H1 (cell line): ENCODE data around the gene FGGY. TPM values are rescaled to one million over a fixed set of nuclear protein-coding genes. Genes with fewer than 3 reads are reported as not detected.

Experiments
- polyA plus RNA-seq, 7 experiments: library from polyadenylated mRNA; depleted of rRNA in 3 of 7; stranded (reverse) in 5 of 7; unstranded in 2 of 7; fragments of >200 nt in 5 of 7; fragments of 200-250 nt in 2 of 7; gene quantifications; 1 replicate in 5 of 7; 2 replicates in 1 of 7; 4 replicates in 1 of 7; pipeline versions ENCODE4 v1.2.1 to v1.2.3, GENCODE V29; 2011 to 2013; ENCODE audit warnings: missing spikeins in 2 of 7, mixed read lengths in 2 of 7
- total RNA-seq: library from RNA; stranded (reverse); fragmentation: NEBNext Ultra II Directional; extraction: Animal tissue kit (Norgen Biotek cat#: 25700); gene quantifications from 2 replicates; pipeline ENCODE4 v1.2.1, GENCODE V29; 2021
- TF ChIP-seq, protein P1 (sequence below): IDR thresholded peaks from 2 replicates; pipeline ENCODE4 v1.6.1; 2011; ENCODE audit warnings: low read depth, mild to moderate bottlenecking, low read length; ENCODE audit not compliant: insufficient read depth

Gene FGGY
- total and polyA plus RNA-seq, 2 of the 8 experiments (the other 6 are each of a cell fraction or from before 2014, with no cell fraction given), result 10.3 to 12.5 TPM

DNA sequence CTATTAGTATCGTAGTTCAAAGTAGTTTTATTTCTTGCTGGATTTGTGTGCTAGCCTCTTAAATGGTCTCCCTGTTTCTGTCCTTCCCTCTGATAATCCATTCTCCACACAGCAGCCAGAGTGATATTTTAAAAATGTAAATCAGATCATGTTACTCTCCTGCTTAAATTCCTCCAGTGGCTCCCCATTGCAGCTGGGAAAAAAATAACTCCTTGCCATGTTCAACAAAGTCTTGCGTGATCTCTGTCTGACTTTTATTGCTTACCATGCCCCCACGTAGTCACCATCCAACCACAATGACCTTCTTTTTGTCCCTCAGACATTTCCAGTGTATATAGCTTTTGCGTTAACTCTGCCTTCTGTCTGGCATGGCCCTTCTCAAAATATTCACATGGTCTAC lies 178.8 kb downstream of the FGGY start (continued):
- TF ChIP-seq, protein P1, sequence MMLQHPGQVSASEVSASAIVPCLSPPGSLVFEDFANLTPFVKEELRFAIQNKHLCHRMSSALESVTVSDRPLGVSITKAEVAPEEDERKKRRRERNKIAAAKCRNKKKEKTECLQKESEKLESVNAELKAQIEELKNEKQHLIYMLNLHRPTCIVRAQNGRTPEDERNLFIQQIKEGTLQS, result no peak
